Measurements from ENCODE around the gene HS1BP3.

HS1BP3 gene

DNA sequence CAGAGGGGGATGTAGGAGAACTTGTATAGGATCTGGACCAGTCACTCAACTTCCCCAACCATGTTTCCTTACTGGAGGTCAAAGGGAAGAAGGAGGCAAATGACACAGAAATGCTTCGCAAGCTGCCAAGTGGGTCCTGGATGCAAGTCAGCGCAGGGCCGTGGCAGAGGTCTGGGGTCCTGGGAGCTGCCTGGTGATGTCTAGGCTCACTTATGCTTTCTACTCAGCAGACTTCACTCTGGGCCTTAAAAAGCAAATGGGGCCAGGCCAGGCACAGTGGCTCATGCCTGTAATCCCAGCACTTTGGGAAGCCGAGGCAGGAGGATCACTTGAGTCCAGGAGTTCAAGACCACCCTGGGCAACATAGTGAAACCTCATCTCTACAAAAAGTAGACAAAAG is 19.9 kb downstream of the HS1BP3 start:
- Histone ChIP-seq H3K27me3 (ENCODE audit: control insufficient read depth, low read length) (no peaks in the 10 kb centered on the region), H3F3A (ENCODE audit: control insufficient read depth, insufficient read depth) (no peaks in the 10 kb centered on the region), H3K9me3 (ENCODE audit: control insufficient read depth, insufficient read depth, low read length) (no peaks in the 10 kb centered on the region), H3K4me2 (ENCODE audit: low read length) (no peak overlapping the region), H3K4me1 (ENCODE audit: control insufficient read depth, low read length) (peaks cover 23% of the 10 kb centered on the region), H4K20me1 (ENCODE audit: control insufficient read depth, insufficient read depth, low read depth, low read length) (0 out of 2 replicates have a peak, but pooled peaks cover 3% of the 10 kb centered on the region), H3K27ac (ENCODE audit: low read depth, low read length) (no peak overlapping the region), H3K4me3 (ENCODE audit: low read length) (no peak overlapping the region), H3K36me3 (ENCODE audit: control insufficient read depth, low read length) (no peaks in the 10 kb centered on the region), H3K79me2 (ENCODE audit: control insufficient read depth, low read length) (no peaks in the 10 kb centered on the region), H3K9me2 (replicated peaks; ENCODE audit: control insufficient read depth, low read length) (no peaks in the 10 kb centered on the region)
- TF ChIP-seq EZH2phosphoT487 (IDR thresholded peaks at IDR 0.05; ENCODE audit: borderline replicate concordance, low read length) = no peak
- TF ChIP-seq, protein P1, sequence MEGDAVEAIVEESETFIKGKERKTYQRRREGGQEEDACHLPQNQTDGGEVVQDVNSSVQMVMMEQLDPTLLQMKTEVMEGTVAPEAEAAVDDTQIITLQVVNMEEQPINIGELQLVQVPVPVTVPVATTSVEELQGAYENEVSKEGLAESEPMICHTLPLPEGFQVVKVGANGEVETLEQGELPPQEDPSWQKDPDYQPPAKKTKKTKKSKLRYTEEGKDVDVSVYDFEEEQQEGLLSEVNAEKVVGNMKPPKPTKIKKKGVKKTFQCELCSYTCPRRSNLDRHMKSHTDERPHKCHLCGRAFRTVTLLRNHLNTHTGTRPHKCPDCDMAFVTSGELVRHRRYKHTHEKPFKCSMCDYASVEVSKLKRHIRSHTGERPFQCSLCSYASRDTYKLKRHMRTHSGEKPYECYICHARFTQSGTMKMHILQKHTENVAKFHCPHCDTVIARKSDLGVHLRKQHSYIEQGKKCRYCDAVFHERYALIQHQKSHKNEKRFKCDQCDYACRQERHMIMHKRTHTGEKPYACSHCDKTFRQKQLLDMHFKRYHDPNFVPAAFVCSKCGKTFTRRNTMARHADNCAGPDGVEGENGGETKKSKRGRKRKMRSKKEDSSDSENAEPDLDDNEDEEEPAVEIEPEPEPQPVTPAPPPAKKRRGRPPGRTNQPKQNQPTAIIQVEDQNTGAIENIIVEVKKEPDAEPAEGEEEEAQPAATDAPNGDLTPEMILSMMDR (IDR thresholded peaks at IDR 0.05; ENCODE audit: low read depth, low read length, poor library complexity, severe bottlenecking) = no peak

DNA sequence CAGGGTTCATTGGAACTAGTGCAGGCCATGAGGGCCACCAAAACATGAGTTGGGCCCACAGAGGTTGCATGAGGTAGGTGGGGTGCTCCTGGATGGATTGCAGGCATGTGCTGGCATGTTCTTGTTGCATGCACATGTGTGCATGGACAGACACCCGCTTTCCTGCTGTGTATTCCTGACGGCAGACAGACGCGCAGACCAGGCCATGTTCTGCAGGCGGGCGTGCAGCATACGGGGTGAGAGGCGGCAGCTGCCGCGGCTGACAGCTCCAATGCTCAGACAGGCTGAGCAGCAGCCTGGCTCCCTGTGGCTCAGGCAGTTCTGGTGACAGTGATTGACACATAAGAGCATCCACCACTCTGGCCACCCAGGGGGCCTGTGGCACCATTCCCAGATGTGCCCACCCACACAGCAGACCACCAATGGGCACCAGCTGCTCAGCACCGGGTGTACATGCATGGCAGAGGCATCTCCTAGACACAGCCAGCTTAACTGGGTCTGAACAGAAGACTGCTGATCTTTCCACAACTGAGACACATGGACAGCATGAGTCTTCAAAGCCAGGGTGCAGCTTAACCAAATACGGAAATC is 21.2 kb downstream of the HS1BP3 start:
- Histone ChIP-seq H3K79me2 (ENCODE audit: control insufficient read depth, low read length) (no peaks in the 10 kb centered on the region), H3K4me3 (ENCODE audit: low read length) (no peak overlapping the region), H3K36me3 (ENCODE audit: control insufficient read depth, low read length) (no peaks in the 10 kb centered on the region), H4K20me1 (ENCODE audit: control insufficient read depth, insufficient read depth, low read depth, low read length) (0 out of 2 replicates have a peak, but pooled peaks cover 3% of the 10 kb centered on the region), H3F3A (ENCODE audit: control insufficient read depth, insufficient read depth) (no peaks in the 10 kb centered on the region), H3K9me2 (replicated peaks; ENCODE audit: control insufficient read depth, low read length) (no peaks in the 10 kb centered on the region), H3K9me3 (ENCODE audit: control insufficient read depth, insufficient read depth, low read length) (no peaks in the 10 kb centered on the region), H3K27ac (ENCODE audit: low read depth, low read length) (no peak overlapping the region), H3K27me3 (ENCODE audit: control insufficient read depth, low read length) (no peaks in the 10 kb centered on the region), H3K4me2 (ENCODE audit: low read length) (no peak overlapping the region), H3K4me1 (ENCODE audit: control insufficient read depth, low read length) (peaks cover 23% of the 10 kb centered on the region)
- TF ChIP-seq, protein P1 (IDR thresholded peaks at IDR 0.05; ENCODE audit: low read depth, low read length, poor library complexity, severe bottlenecking) = no peak
- no peak for TF ChIP-seq EZH2phosphoT487 (IDR thresholded peaks at IDR 0.05; ENCODE audit: borderline replicate concordance, low read length)

DNA sequence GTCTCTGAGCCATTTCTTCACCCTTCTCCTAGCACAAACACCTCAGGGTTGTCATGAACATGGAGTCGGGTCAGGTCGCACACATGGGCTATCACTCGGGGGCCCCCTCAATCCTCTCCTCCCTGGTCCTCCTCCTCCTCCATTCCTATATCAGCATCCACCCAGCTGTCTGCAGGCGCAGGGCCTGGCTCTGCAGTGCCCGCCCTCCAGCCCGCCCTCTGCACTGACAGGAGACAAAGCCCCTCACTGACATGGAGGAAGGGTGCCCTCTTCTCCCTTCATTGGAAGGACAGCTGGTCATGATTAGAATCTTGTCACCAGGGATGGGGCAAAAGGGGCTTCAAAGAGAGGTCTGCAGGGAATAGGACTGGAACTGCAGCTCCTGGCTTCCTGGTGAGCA is 21.7 kb downstream of the HS1BP3 start:
- no peak overlapping the region for H3K4me2 ChIP-seq (ENCODE audit: low read length)
- H3K36me3 ChIP-seq (ENCODE audit: control insufficient read depth, low read length) = no peaks in the 10 kb centered on the region
- peaks cover 21% of the 10 kb centered on the region for H3K4me1 ChIP-seq (ENCODE audit: control insufficient read depth, low read length)
- H3K79me2 ChIP-seq (ENCODE audit: control insufficient read depth, low read length) = no peaks in the 10 kb centered on the region
- H4K20me1 ChIP-seq (ENCODE audit: control insufficient read depth, insufficient read depth, low read depth, low read length) = 0 out of 2 replicates have a peak, but pooled peaks cover 3% of the 10 kb centered on the region
- no peaks in the 10 kb centered on the region for H3F3A ChIP-seq (ENCODE audit: control insufficient read depth, insufficient read depth)
- no peaks in the 10 kb centered on the region for H3K9me2 ChIP-seq (replicated peaks; ENCODE audit: control insufficient read depth, low read length)
- H3K27me3 ChIP-seq (ENCODE audit: control insufficient read depth, low read length) = no peaks in the 10 kb centered on the region
- H3K4me3 ChIP-seq (ENCODE audit: low read length) = no peak overlapping the region
- TF ChIP-seq EZH2phosphoT487 (IDR thresholded peaks at IDR 0.05; ENCODE audit: borderline replicate concordance, low read length) = no peak
- TF ChIP-seq, protein P1 (IDR thresholded peaks at IDR 0.05; ENCODE audit: low read depth, low read length, poor library complexity, severe bottlenecking) = no peak
- H3K9me3 ChIP-seq (ENCODE audit: control insufficient read depth, insufficient read depth, low read length) = no peaks in the 10 kb centered on the region
- H3K27ac ChIP-seq (ENCODE audit: low read depth, low read length) = no peak overlapping the region

Data from DOHH2 (cell line).